GM12874 (cell line): ENCODE measurements around the gene NHLRC3.

Experiments used
- CTCF ChIP-seq: IDR thresholded peaks from 2 replicates; pipeline ENCODE4 v1.5.1; 2011; ENCODE audit warnings: low read depth, mild to moderate bottlenecking, control low read depth, low read length, moderate library complexity; ENCODE audit not compliant: insufficient read depth

Gene NHLRC3, protein sequence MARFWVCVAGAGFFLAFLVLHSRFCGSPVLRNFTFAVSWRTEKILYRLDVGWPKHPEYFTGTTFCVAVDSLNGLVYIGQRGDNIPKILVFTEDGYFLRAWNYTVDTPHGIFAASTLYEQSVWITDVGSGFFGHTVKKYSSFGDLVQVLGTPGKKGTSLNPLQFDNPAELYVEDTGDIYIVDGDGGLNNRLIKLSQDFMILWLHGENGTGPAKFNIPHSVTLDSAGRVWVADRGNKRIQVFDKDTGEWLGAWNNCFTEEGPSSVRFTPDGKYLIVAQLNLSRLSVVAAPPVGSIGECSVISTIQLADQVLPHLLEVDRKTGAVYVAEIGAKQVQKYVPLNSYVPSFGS

GRCh38 chr13:39037880-39038568 is at the start of gene NHLRC3, which contains the start of gene PROSER1:
NHLRC3 (plus strand) TSS chr13:39038456; CDS start chr13:39038640, 184 bp downstream.
PROSER1 (minus strand) TSS chr13:39038089; CDS start chr13:39037242, 847 bp downstream.
- TF ChIP-seq CTCF = no peak

DNA sequence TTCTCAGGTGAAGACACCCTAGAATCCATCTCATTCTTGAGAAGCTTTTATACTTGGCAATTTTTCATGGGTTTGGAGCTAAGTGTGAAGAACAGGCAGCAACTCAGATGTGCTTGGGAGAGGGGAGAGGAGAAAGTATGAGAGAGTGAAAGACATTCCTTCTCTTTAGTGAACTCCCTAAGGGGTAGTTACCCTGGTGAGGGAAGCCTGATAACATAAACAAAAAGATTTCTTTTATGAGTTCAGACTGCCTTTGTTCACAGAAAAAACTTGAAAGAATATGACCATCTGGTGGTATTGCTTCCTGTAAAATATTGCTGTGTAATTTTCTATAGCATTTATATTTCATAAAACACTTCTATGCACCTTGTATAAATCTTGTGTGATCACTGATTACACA is 47.6 kb upstream of the NHLRC3 start, which contains the start of gene STOML3:
STOML3 (minus strand) TSS at position 139 of the 400 bp plus-strand sequence; CDS start at position 29, 110 bp downstream.
- no peak for TF ChIP-seq CTCF

GRCh38 chr13:38993381-38993780 is 44.9 kb upstream of the NHLRC3 start:
- TF ChIP-seq CTCF = no peak

GRCh38 chr13:38998739-38999138 is 39.5 kb upstream of the NHLRC3 start:
- TF ChIP-seq CTCF = no peak

GRCh38 chr13:39012608-39013007 is 25.6 kb upstream of the NHLRC3 start:
- no peak for TF ChIP-seq CTCF

GRCh38 chr13:39013462-39013861 is 24.8 kb upstream of the NHLRC3 start:
- no peak for TF ChIP-seq CTCF

DNA sequence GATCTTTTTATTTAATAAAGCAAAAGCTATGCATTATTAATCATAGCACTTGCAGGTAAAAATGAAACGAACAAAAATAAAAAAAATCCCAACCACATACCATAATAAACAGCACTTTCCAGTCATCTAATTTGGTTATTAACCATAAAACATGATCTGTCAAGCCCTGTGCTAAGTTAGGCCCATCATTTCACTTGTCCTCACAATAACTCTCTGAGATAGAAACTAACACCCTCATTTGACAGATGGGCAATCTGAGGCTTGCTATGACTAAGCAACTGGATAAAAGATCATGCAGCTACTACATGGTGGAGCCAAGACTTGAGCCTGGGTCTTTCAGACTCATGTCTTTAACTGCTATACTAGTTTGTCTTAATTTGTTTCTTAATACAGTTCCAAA is 22.2 kb upstream of the NHLRC3 start:
- TF ChIP-seq CTCF = no peak
